Neural cell (in vitro differentiated cells): ENCODE data around the gene MARK2.

ENCODE experiments used
- EP300 ChIP-seq: fragments of 450-650 bp; conservative IDR thresholded peaks from 2 replicates; pipeline ENCODE4 v1.6.1; 2014; ENCODE audit warnings: antibody characterized with exemption, mild to moderate bottlenecking, moderate library complexity; ENCODE audit not compliant: poor library complexity, severe bottlenecking
- EZH2 ChIP-seq: fragments of 200-600, 300-800 bp; shearing (Covaris generic), sonication (generic); IDR thresholded peaks from 2 replicates; pipeline ENCODE4 v1.6.1; 2014; ENCODE audit warnings: antibody characterized with exemption, low read length, borderline replicate concordance, mild to moderate bottlenecking; ENCODE audit not compliant: insufficient read depth, poor library complexity, severe bottlenecking
- MXI1 ChIP-seq: fragments of 450-650 bp; conservative IDR thresholded peaks from 2 replicates; pipeline ENCODE4 v1.6.1; 2014; ENCODE audit warnings: antibody characterized with exemption, mild to moderate bottlenecking; ENCODE audit not compliant: poor library complexity, severe bottlenecking
- RAD21 ChIP-seq: fragments of 450-650 bp; conservative IDR thresholded peaks from 2 replicates; pipeline ENCODE4 v1.6.1; 2014; ENCODE audit warnings: antibody characterized with exemption, mild to moderate bottlenecking, moderate library complexity
- SMC3 ChIP-seq: fragments of 450-650 bp; conservative IDR thresholded peaks from 2 replicates; pipeline ENCODE4 v1.6.1; 2014; ENCODE audit warnings: antibody characterized with exemption, mild to moderate bottlenecking, moderate library complexity; ENCODE audit not compliant: poor library complexity
- TAF1 ChIP-seq: IDR thresholded peaks from 2 replicates; pipeline ENCODE4 v1.6.1; 2012; ENCODE audit warnings: low read depth
- TF ChIP-seq, protein P1 (sequence below): fragments of 450-650 bp; IDR thresholded peaks from 2 replicates; pipeline ENCODE4 v1.5.1; 2014; ENCODE audit warnings: antibody characterized with exemption, mild to moderate bottlenecking, moderate library complexity; ENCODE audit not compliant: poor library complexity, severe bottlenecking
- TF ChIP-seq, protein P2 (sequence below): IDR thresholded peaks from 2 replicates; pipeline ENCODE4 v1.6.1; 2012; ENCODE audit warnings: borderline replicate concordance

DNA sequence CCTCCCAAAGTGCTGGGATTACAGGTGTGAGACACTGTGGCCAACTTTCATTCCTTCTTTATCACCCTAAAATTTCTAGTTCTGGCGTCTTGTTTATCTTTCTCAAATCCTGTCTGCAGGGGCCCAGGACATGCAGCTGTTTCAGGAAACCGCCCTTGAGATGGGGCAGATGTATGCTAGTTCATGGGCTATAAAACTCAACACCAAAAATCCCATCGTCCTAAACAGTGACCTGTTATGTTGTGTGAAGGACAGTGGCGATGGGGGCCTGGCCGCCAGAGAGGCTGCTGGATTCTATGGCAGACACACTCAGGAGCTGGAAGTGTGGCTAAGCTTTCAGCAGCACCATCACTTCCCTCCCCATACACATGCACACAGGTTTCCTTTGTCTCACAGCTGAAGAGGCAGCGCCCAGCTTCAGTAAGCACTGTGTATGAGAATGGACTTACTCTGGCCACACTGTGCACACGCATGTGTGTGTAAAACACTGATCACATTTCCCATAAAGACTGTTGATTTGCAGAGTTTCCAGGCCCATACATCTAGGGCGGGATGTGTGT is 36.7 kb downstream of the MARK2 start:
- no peak for TF ChIP-seq EZH2
- no peak for TF ChIP-seq EP300
- TF ChIP-seq, protein P1, sequence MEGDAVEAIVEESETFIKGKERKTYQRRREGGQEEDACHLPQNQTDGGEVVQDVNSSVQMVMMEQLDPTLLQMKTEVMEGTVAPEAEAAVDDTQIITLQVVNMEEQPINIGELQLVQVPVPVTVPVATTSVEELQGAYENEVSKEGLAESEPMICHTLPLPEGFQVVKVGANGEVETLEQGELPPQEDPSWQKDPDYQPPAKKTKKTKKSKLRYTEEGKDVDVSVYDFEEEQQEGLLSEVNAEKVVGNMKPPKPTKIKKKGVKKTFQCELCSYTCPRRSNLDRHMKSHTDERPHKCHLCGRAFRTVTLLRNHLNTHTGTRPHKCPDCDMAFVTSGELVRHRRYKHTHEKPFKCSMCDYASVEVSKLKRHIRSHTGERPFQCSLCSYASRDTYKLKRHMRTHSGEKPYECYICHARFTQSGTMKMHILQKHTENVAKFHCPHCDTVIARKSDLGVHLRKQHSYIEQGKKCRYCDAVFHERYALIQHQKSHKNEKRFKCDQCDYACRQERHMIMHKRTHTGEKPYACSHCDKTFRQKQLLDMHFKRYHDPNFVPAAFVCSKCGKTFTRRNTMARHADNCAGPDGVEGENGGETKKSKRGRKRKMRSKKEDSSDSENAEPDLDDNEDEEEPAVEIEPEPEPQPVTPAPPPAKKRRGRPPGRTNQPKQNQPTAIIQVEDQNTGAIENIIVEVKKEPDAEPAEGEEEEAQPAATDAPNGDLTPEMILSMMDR: no peak
- TF ChIP-seq RAD21: no peak
- TF ChIP-seq, protein P2, sequence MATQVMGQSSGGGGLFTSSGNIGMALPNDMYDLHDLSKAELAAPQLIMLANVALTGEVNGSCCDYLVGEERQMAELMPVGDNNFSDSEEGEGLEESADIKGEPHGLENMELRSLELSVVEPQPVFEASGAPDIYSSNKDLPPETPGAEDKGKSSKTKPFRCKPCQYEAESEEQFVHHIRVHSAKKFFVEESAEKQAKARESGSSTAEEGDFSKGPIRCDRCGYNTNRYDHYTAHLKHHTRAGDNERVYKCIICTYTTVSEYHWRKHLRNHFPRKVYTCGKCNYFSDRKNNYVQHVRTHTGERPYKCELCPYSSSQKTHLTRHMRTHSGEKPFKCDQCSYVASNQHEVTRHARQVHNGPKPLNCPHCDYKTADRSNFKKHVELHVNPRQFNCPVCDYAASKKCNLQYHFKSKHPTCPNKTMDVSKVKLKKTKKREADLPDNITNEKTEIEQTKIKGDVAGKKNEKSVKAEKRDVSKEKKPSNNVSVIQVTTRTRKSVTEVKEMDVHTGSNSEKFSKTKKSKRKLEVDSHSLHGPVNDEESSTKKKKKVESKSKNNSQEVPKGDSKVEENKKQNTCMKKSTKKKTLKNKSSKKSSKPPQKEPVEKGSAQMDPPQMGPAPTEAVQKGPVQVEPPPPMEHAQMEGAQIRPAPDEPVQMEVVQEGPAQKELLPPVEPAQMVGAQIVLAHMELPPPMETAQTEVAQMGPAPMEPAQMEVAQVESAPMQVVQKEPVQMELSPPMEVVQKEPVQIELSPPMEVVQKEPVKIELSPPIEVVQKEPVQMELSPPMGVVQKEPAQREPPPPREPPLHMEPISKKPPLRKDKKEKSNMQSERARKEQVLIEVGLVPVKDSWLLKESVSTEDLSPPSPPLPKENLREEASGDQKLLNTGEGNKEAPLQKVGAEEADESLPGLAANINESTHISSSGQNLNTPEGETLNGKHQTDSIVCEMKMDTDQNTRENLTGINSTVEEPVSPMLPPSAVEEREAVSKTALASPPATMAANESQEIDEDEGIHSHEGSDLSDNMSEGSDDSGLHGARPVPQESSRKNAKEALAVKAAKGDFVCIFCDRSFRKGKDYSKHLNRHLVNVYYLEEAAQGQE: no peak
- TF ChIP-seq TAF1: no peak
- TF ChIP-seq SMC3: no peak
- TF ChIP-seq MXI1: no peak
